Measurements from ENCODE around the gene C7orf57. TPM values are rescaled to one million over a fixed set of nuclear protein-coding genes. Genes with fewer than 3 reads are reported as not detected.

C7orf57 gene
- total RNA-seq, 1 donor from 2014 or later = not detected

DNA sequence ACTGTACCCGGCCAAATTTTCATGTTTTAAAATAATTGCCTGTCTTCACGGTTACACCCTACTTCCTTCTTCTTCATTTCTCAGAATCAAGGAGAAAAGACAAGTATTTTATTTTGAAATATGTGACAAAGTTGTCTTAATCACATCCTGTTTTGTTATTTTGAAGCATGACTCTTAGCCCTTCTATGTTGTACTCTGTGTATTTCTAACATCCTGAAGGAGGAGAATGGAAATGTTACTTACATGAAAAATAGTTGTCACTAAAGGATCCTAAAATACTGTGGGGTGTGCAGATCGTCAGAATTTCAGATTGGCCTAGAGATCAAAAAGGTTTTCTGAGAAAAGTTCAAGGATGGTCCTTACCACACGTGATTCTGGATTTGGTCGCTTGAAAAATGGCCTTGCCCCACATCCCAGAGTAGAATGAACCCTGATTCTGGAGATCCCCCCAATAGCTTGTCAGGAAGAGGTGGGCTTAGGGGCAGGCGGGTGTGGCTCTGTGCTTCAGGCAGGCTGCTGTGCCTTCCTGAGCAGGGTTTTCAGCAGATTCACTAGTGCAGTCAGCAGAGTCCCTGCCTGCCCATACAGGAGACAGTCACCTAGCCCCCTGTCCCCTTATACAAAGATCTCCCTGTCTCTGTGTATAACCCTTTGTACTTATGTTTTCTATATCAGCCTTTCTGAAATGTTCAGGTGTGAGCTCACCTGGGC, 62.3 kb downstream of the C7orf57 start:
- Mint-ChIP-seq H3K36me3 (ENCODE audit: unreplicated experiment) (peaks cover 9% of the 10 kb centered on the region), H3K4me1 (ENCODE audit: low read depth, unreplicated experiment) (no peaks in the 10 kb centered on the region), H3K27me3 (ENCODE audit: unreplicated experiment) (no peaks in the 10 kb centered on the region), H3K27ac (ENCODE audit: unreplicated experiment) (no peak overlapping the region), H3K4me3 (ENCODE audit: unreplicated experiment) (no peak overlapping the region), H3K9me3 (ENCODE audit: unreplicated experiment) (peaks cover 2% of the 10 kb centered on the region)
- no peak for DNase-seq
- TF ChIP-seq, protein P1, sequence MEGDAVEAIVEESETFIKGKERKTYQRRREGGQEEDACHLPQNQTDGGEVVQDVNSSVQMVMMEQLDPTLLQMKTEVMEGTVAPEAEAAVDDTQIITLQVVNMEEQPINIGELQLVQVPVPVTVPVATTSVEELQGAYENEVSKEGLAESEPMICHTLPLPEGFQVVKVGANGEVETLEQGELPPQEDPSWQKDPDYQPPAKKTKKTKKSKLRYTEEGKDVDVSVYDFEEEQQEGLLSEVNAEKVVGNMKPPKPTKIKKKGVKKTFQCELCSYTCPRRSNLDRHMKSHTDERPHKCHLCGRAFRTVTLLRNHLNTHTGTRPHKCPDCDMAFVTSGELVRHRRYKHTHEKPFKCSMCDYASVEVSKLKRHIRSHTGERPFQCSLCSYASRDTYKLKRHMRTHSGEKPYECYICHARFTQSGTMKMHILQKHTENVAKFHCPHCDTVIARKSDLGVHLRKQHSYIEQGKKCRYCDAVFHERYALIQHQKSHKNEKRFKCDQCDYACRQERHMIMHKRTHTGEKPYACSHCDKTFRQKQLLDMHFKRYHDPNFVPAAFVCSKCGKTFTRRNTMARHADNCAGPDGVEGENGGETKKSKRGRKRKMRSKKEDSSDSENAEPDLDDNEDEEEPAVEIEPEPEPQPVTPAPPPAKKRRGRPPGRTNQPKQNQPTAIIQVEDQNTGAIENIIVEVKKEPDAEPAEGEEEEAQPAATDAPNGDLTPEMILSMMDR (IDR thresholded peaks at IDR 0.05; ENCODE audit: partially characterized antibody, unreplicated experiment) = no peak

DNA sequence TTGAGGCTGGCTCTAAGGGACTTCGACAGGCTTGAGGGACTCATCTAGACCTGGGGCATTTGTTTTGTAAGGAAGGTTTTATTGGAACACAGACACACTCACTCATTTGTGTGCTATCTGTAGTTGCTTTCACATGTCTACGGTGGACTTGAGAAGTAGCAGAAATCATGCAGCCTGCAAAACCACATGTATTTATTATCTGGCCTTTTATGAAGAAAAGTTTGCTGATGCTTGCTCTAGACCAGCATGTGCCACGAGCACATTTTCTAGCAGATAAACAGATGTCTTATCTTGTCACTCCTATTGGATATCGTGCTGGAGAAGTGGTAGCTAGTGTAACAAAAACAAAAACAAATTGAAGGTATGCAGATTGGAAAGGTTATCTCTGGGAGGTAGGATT, 63.5 kb downstream of the C7orf57 start:
- TF ChIP-seq, protein P1 (IDR thresholded peaks at IDR 0.05; ENCODE audit: partially characterized antibody, unreplicated experiment) = no peak
- no peak for DNase-seq

DNA sequence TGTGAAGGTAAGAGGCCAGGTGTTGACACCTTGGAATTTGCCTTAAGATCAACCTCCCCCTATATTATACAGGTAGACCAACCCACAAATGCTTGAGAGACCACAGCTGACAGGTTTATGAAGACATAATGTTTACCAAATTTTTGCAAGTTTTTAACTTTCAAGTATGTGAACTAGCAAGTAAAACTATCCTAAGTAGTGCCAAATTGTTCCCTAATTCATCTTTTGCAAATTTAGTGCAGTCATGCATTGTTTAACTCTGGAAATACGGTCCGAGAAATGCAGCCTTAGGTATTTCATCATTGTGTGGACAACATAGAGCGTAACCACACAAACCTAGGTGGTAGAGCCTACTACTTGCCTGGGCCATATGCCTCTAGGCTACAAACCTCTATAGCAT, 64.4 kb downstream of the C7orf57 start:
- Mint-ChIP-seq H3K27me3 (ENCODE audit: unreplicated experiment) (no peaks in the 10 kb centered on the region), H3K27ac (ENCODE audit: unreplicated experiment) (no peak overlapping the region), H3K4me3 (ENCODE audit: unreplicated experiment) (no peak overlapping the region), H3K36me3 (ENCODE audit: unreplicated experiment) (peaks cover 14% of the 10 kb centered on the region), H3K9me3 (ENCODE audit: unreplicated experiment) (no peaks in the 10 kb centered on the region), H3K4me1 (ENCODE audit: low read depth, unreplicated experiment) (no peaks in the 10 kb centered on the region)
- DNase-seq = no peak
- TF ChIP-seq, protein P1 (IDR thresholded peaks at IDR 0.05; ENCODE audit: partially characterized antibody, unreplicated experiment) = no peak

More for the DNA sequence above, 63.5 kb downstream of the C7orf57 start:
- no peak overlapping the region for H3K4me3 Mint-ChIP-seq (ENCODE audit: unreplicated experiment)
- no peaks in the 10 kb centered on the region for H3K27me3 Mint-ChIP-seq (ENCODE audit: unreplicated experiment)
- no peak overlapping the region for H3K27ac Mint-ChIP-seq (ENCODE audit: unreplicated experiment)
- no peaks in the 10 kb centered on the region for H3K4me1 Mint-ChIP-seq (ENCODE audit: low read depth, unreplicated experiment)
- peaks cover 14% of the 10 kb centered on the region for H3K36me3 Mint-ChIP-seq (ENCODE audit: unreplicated experiment)
- no peaks in the 10 kb centered on the region for H3K9me3 Mint-ChIP-seq (ENCODE audit: unreplicated experiment)

DNA sequence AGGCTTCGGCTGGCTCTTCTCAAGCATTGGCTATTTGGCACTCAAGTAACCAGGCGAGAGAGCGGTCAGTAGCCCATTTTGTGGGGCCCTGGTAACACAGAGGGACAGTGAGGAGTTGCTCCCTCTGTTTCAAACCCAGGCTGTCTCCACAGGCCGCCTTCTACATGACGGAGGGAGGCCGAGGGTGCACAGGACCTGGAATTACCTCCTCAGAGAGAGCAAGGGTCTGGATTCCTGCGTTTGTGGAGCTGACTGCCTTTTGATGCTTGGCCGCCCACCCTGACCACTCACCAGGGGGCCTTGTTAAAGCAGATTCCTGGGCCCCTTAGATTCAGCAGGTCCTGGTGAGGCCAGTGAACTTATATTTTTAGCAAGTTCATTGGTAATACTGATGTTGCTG, 66.0 kb downstream of the C7orf57 start:
- H3K4me3 Mint-ChIP-seq (ENCODE audit: unreplicated experiment) = no peak overlapping the region
- no peak for DNase-seq
- no peak overlapping the region for H3K27ac Mint-ChIP-seq (ENCODE audit: unreplicated experiment)
- H3K27me3 Mint-ChIP-seq (ENCODE audit: unreplicated experiment) = no peaks in the 10 kb centered on the region
- no peaks in the 10 kb centered on the region for H3K9me3 Mint-ChIP-seq (ENCODE audit: unreplicated experiment)
- TF ChIP-seq, protein P1 (IDR thresholded peaks at IDR 0.05; ENCODE audit: partially characterized antibody, unreplicated experiment) = no peak
- peaks cover 14% of the 10 kb centered on the region for H3K36me3 Mint-ChIP-seq (ENCODE audit: unreplicated experiment)
- H3K4me1 Mint-ChIP-seq (ENCODE audit: low read depth, unreplicated experiment) = no peaks in the 10 kb centered on the region

DNA sequence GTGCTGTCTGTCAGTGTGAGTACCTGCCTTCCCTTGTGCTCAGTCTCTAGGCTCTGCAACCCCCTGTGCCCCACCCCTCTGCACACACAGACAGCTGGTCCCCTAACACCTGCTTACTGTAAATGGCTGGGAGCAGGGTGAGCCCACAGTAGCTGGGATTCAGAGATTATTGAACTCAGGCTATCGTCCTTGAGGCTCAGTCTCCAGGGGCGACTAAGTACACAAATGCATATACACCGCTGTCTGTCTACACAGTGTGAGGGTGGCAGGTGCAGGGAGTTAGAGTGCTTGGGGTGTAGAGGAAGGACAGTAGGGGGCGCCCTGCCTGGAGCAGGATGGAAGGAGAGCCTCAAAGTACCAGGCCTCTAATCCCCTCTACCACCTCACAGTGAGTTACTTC, 66.6 kb downstream of the C7orf57 start:
- Mint-ChIP-seq H3K9me3 (ENCODE audit: unreplicated experiment) (no peaks in the 10 kb centered on the region), H3K4me1 (ENCODE audit: low read depth, unreplicated experiment) (no peaks in the 10 kb centered on the region), H3K27me3 (ENCODE audit: unreplicated experiment) (no peaks in the 10 kb centered on the region), H3K4me3 (ENCODE audit: unreplicated experiment) (no peak overlapping the region), H3K36me3 (ENCODE audit: unreplicated experiment) (peaks cover 14% of the 10 kb centered on the region), H3K27ac (ENCODE audit: unreplicated experiment) (no peak overlapping the region)
- no peak for DNase-seq
- TF ChIP-seq, protein P1 (IDR thresholded peaks at IDR 0.05; ENCODE audit: partially characterized antibody, unreplicated experiment) = no peak
